Uterus (tissue), 2 donors: ENCODE measurements around the gene BEND7.

Experiments
- CTCF ChIP-seq, 4 experiments: fragments of 200-600 bp in 2 of 4; fragments of 450-650 bp in 2 of 4; sonication (generic) in 2 of 4; IDR thresholded peaks; one replicate each; pipeline ENCODE4 v1.5.1; 2016 to 2019; ENCODE audit warnings: antibody characterized with exemption in 4 of 4, mild to moderate bottlenecking in 2 of 4, moderate library complexity in 1 of 4
- POLR2A ChIP-seq, 2 donors: fragments of 450-650 bp; IDR thresholded peaks; one replicate each; pipeline ENCODE4 v1.6.1; 2016; ENCODE audit warnings: antibody characterized with exemption in 2 of 2, mild to moderate bottlenecking in 1 of 2, moderate library complexity in 1 of 2

- TF ChIP-seq CTCF (IDR thresholded peaks at IDR 0.05) (no peak), POLR2A (IDR thresholded peaks at IDR 0.05) (no peak)
Observed at GRCh38 chr10:13483073-13483472, 45.7 kb downstream of the BEND7 start.
